Chondrocyte (in vitro differentiated cells): ENCODE measurements around the gene SMG6. TPM values are rescaled to one million over a fixed set of nuclear protein-coding genes. Genes with fewer than 3 reads are reported as not detected.
A peak's percentile ranks its signal among the peaks of the same experiment; 100 is the strongest.

ENCODE experiments used
- DNase-seq: peaks from one replicate; pipeline ENCODE4 v3.0.0; 2021; ENCODE audit warnings: mixed read lengths, low spot score
- H3K27ac Mint-ChIP-seq: one replicate; pipeline ENCODE4 v1.8.0; 2021; ENCODE audit warnings: mild to moderate bottlenecking, moderate library complexity, mixed read lengths; ENCODE audit not compliant: unreplicated experiment
- H3K27me3 Mint-ChIP-seq: 2 replicates; pipeline ENCODE4 v1.8.0; 2021; ENCODE audit warnings: low read depth, mixed read lengths
- H3K36me3 Mint-ChIP-seq: 2 replicates; pipeline ENCODE4 v1.8.0; 2021; ENCODE audit warnings: low read depth, mixed read lengths
- H3K4me1 Mint-ChIP-seq: 2 replicates; pipeline ENCODE4 v1.8.0; 2021; ENCODE audit warnings: low read depth, mild to moderate bottlenecking, mixed read lengths
- H3K4me3 Mint-ChIP-seq: one replicate; pipeline ENCODE4 v1.8.0; 2021; ENCODE audit warnings: mild to moderate bottlenecking, moderate library complexity, mixed read lengths; ENCODE audit not compliant: unreplicated experiment
- H3K9me3 Mint-ChIP-seq: 2 replicates; pipeline ENCODE4 v1.8.0; 2021; ENCODE audit warnings: low read depth, mixed read lengths
- total RNA-seq: library from RNA; stranded (reverse); gene quantifications from 3 replicates; pipeline ENCODE4 v1.2.1, GENCODE V29; 2021
- TF ChIP-seq, protein P1 (sequence below): fragments of 200-600 bp; sonication (generic); IDR thresholded peaks from 2 replicates; pipeline ENCODE4 v1.5.0; 2021; ENCODE audit warnings: antibody characterized with exemption, mild to moderate bottlenecking, moderate library complexity

SMG6 gene
- total RNA-seq, 1 donor from 2014 or later: 33.6 TPM

DNA sequence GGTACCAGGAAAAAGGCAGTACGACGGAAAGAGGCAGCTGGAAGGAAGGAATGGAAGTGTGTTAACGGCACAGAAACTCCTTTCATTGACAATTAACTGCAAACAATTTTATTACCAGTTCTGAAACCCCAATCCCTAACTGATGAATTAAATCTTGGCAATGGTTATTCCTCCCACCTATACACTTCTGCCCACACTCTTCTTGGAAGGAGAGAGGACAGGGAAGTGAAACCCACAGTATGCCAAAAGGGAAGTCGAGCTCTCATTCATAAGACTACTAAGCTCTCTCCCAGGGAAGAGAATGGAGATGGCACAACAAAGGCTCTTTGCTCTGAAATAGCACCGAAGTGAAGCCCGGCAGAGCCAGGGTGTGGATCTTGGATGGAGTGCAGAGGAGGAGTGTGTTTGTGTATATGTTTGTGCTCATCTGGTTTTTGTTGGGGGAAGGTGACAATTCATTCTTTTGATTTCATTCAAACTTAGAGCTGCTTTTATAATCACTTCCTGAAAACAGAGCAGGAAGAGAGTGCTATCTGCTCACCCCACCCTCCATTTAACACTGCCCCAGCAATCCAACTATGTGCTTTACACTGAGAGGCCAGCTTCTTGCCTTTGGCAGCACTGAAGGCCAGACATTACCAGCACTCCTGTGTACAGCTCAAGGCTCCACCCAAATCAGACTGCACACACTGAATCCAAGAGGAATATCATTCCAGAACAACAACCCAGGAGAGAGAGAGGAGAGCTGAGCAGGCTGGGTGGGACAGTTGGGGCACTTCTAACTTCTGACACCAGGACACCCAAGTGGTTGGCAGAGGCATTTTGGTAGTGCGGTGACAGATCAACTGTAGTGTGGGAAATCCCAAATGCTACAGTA, 180.0 kb downstream of the SMG6 start:
- Mint-ChIP-seq H3K27ac (peak overlapping the region; percentile 58), H3K36me3 (peaks cover 9% of the 10 kb centered on the region), H3K9me3 (no peaks in the 10 kb centered on the region), H3K4me1 (peaks cover 20% of the 10 kb centered on the region), H3K4me3 (no peak overlapping the region), H3K27me3 (no peaks in the 10 kb centered on the region)
- DNase-seq: no peak
- TF ChIP-seq, protein P1, sequence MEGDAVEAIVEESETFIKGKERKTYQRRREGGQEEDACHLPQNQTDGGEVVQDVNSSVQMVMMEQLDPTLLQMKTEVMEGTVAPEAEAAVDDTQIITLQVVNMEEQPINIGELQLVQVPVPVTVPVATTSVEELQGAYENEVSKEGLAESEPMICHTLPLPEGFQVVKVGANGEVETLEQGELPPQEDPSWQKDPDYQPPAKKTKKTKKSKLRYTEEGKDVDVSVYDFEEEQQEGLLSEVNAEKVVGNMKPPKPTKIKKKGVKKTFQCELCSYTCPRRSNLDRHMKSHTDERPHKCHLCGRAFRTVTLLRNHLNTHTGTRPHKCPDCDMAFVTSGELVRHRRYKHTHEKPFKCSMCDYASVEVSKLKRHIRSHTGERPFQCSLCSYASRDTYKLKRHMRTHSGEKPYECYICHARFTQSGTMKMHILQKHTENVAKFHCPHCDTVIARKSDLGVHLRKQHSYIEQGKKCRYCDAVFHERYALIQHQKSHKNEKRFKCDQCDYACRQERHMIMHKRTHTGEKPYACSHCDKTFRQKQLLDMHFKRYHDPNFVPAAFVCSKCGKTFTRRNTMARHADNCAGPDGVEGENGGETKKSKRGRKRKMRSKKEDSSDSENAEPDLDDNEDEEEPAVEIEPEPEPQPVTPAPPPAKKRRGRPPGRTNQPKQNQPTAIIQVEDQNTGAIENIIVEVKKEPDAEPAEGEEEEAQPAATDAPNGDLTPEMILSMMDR: no peak

DNA sequence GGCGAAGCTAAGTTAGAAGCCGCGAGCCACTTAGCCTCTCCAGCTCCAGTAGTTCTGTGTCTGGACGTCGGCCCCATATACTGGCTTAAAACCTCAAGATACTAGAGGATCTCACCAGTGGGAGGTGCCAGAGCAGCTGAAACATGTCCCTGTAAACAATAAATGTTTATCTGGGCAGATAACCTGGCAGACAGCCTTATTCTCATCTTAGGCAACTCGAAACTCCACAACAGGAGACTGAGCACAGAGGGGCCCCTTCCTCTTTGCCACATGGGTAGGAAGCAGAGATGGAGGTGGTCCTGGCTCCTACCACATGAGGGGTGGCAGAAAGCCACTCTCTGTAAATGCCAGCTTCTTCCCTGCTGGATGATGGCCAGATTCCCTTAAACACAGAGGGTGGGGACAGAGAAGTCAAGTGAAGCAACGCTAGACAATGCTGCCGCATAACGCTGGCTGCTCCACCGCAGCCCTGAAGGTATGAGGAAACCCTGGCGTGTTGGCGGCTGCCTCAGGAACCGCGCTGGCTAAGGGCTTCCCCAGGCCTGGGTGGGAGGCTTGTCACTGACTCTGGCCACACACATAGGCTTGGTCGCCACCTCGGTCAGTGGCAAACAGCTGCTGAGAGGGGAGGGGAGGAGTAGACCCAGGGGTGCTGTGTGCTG, 180.8 kb downstream of the SMG6 start:
- Mint-ChIP-seq H3K27ac (no peak overlapping the region), H3K36me3 (peaks cover 9% of the 10 kb centered on the region), H3K9me3 (no peaks in the 10 kb centered on the region), H3K4me1 (peaks cover 20% of the 10 kb centered on the region), H3K4me3 (no peak overlapping the region), H3K27me3 (no peaks in the 10 kb centered on the region)
- TF ChIP-seq, protein P1: peak; percentile 15
- DNase-seq: no peak

GRCh38 chr17:2120586-2121335, 182.8 kb downstream of the SMG6 start:
- H3K4me3 Mint-ChIP-seq: no peak overlapping the region
- H3K27me3 Mint-ChIP-seq: no peaks in the 10 kb centered on the region
- no peak overlapping the region for H3K27ac Mint-ChIP-seq
- no peaks in the 10 kb centered on the region for H3K9me3 Mint-ChIP-seq
- no peak for DNase-seq
- H3K4me1 Mint-ChIP-seq: peaks cover 20% of the 10 kb centered on the region
- peaks cover 5% of the 10 kb centered on the region for H3K36me3 Mint-ChIP-seq
- TF ChIP-seq, protein P1: no peak

GRCh38 chr17:2113279-2113622, 190.3 kb downstream of the SMG6 start:
- no peaks in the 10 kb centered on the region for H3K36me3 Mint-ChIP-seq
- no peak for DNase-seq
- no peaks in the 10 kb centered on the region for H3K27me3 Mint-ChIP-seq
- no peak overlapping the region for H3K4me3 Mint-ChIP-seq
- peaks cover 9% of the 10 kb centered on the region for H3K4me1 Mint-ChIP-seq
- no peaks in the 10 kb centered on the region for H3K9me3 Mint-ChIP-seq
- H3K27ac Mint-ChIP-seq: no peak overlapping the region
- TF ChIP-seq, protein P1: no peak

GRCh38 chr17:2111691-2112090, 191.9 kb downstream of the SMG6 start:
- Mint-ChIP-seq H3K27ac (no peak overlapping the region), H3K36me3 (peaks cover 2% of the 10 kb centered on the region), H3K4me1 (peaks cover 22% of the 10 kb centered on the region), H3K27me3 (no peaks in the 10 kb centered on the region), H3K4me3 (no peak overlapping the region), H3K9me3 (no peaks in the 10 kb centered on the region)
- TF ChIP-seq, protein P1: no peak
- DNase-seq: no peak
